ENCODE data around the gene RHNO1. TPM values are rescaled to one million over a fixed set of nuclear protein-coding genes. Genes with fewer than 3 reads are reported as not detected.

The RHNO1 gene
- total RNA-seq, 1 experiment from 2014 or later = 60.9 TPM

- peaks cover 68% of the 10 kb centered on the region for H3K36me3 Mint-ChIP-seq (ENCODE audit: insufficient read depth, unreplicated experiment)
- ChIA-PET CTCF (no interaction called here), POLR2A (no interaction called here)
- H3K9me3 Mint-ChIP-seq (ENCODE audit: unreplicated experiment) = no peaks in the 10 kb centered on the region
- no peak overlapping the region for H3K27ac Mint-ChIP-seq (ENCODE audit: low read depth, unreplicated experiment)
- TF ChIP-seq CTCF (IDR thresholded peaks at IDR 0.05; ENCODE audit: unreplicated experiment) = no peak
- BruUV-seq (replicated peaks) = no TSS peak
- intact Hi-C loops (cut with micrococcal nuclease) = no loop called here
- no peaks in the 10 kb centered on the region for H3K27me3 Mint-ChIP-seq (ENCODE audit: insufficient read depth, unreplicated experiment)
- DNase-seq (ENCODE audit: unreplicated experiment) = no peak
- peaks cover 5% of the 10 kb centered on the region for H3K4me1 Mint-ChIP-seq (ENCODE audit: insufficient read depth, unreplicated experiment)
- no peak overlapping the region for H3K4me3 Mint-ChIP-seq (ENCODE audit: unreplicated experiment)
Observed at GRCh38 chr12:2919249-2919648, 42.2 kb downstream of the RHNO1 start.

GRCh38 chr12:2922329-2922728, 45.3 kb downstream of the RHNO1 start:
- no TSS peak for BruUV-seq (replicated peaks)
- ChIA-PET POLR2A (interaction anchor here (0.6 to 0.7 kb wide), 2 partner anchors 55 to 136 kb away, joined by 3 read pairs; no protein-coding TSS in a partner anchor), CTCF (interaction anchor here (0.5 to 1.3 kb wide), 3 partner anchors 10 to 336 kb away, joined by 3 read pairs; no protein-coding TSS in a partner anchor)
- peaks cover 5% of the 10 kb centered on the region for H3K4me1 Mint-ChIP-seq (ENCODE audit: insufficient read depth, unreplicated experiment)
- no peaks in the 10 kb centered on the region for H3K9me3 Mint-ChIP-seq (ENCODE audit: unreplicated experiment)
- peaks cover 71% of the 10 kb centered on the region for H3K36me3 Mint-ChIP-seq (ENCODE audit: insufficient read depth, unreplicated experiment)
- no peak for DNase-seq (ENCODE audit: unreplicated experiment)
- no peak overlapping the region for H3K27ac Mint-ChIP-seq (ENCODE audit: low read depth, unreplicated experiment)
- H3K27me3 Mint-ChIP-seq (ENCODE audit: insufficient read depth, unreplicated experiment) = no peaks in the 10 kb centered on the region
- TF ChIP-seq CTCF (IDR thresholded peaks at IDR 0.05; ENCODE audit: unreplicated experiment) = no peak
- H3K4me3 Mint-ChIP-seq (ENCODE audit: unreplicated experiment) = no peak overlapping the region
- intact Hi-C loops (cut with micrococcal nuclease) = no loop called here

- Mint-ChIP-seq H3K27ac (ENCODE audit: low read depth, unreplicated experiment) (no peak overlapping the region), H3K27me3 (ENCODE audit: insufficient read depth, unreplicated experiment) (no peaks in the 10 kb centered on the region), H3K36me3 (ENCODE audit: insufficient read depth, unreplicated experiment) (peaks cover 78% of the 10 kb centered on the region), H3K4me3 (ENCODE audit: unreplicated experiment) (no peak overlapping the region), H3K9me3 (ENCODE audit: unreplicated experiment) (no peaks in the 10 kb centered on the region), H3K4me1 (ENCODE audit: insufficient read depth, unreplicated experiment) (peaks cover 5% of the 10 kb centered on the region)
- intact Hi-C loops (cut with micrococcal nuclease) = no loop called here
- BruUV-seq (replicated peaks) = no TSS peak
- CTCF ChIA-PET = interaction anchor here (1.3 kb wide), 1 partner anchor 11 kb away, joined by 3 read pairs; no protein-coding TSS in a partner anchor
- no peak for TF ChIP-seq CTCF (IDR thresholded peaks at IDR 0.05; ENCODE audit: unreplicated experiment)
- POLR2A ChIA-PET = interaction anchor here (0.7 kb wide), 1 partner anchor 58 kb away, joined by 3 read pairs; no protein-coding TSS in a partner anchor
- no peak for DNase-seq (ENCODE audit: unreplicated experiment)
Observed at GRCh38 chr12:2923057-2923456, 46.0 kb downstream of the RHNO1 start.

- no peaks in the 10 kb centered on the region for H3K9me3 Mint-ChIP-seq (ENCODE audit: unreplicated experiment)
- H3K4me1 Mint-ChIP-seq (ENCODE audit: insufficient read depth, unreplicated experiment) = peaks cover 5% of the 10 kb centered on the region
- POLR2A ChIA-PET = interaction anchor here (0.7 to 1.1 kb wide), 2 partner anchors 33 to 59 kb away, joined by 3 read pairs; no protein-coding TSS in a partner anchor
- H3K27ac Mint-ChIP-seq (ENCODE audit: low read depth, unreplicated experiment) = no peak overlapping the region
- no peaks in the 10 kb centered on the region for H3K27me3 Mint-ChIP-seq (ENCODE audit: insufficient read depth, unreplicated experiment)
- BruUV-seq (replicated peaks) = no TSS peak
- intact Hi-C loops (cut with micrococcal nuclease) = no loop called here
- CTCF ChIA-PET = interaction anchor here (1.0 kb wide), 1 partner anchor 12 kb away, joined by 3 read pairs; no protein-coding TSS in a partner anchor
- peak; percentile 35 for DNase-seq (ENCODE audit: unreplicated experiment)
- H3K4me3 Mint-ChIP-seq (ENCODE audit: unreplicated experiment) = no peak overlapping the region
- peaks cover 79% of the 10 kb centered on the region for H3K36me3 Mint-ChIP-seq (ENCODE audit: insufficient read depth, unreplicated experiment)
- TF ChIP-seq CTCF (IDR thresholded peaks at IDR 0.05; ENCODE audit: unreplicated experiment) = no peak
Observed at GRCh38 chr12:2924019-2924418, 47.0 kb downstream of the RHNO1 start.

All from MCF 10A (cell line).